ENCODE data around the gene SPTLC2.

The SPTLC2 gene

GRCh38 chr14:77557391-77557790 lies 59.0 kb downstream of the SPTLC2 start:
- TF ChIP-seq, protein P1, sequence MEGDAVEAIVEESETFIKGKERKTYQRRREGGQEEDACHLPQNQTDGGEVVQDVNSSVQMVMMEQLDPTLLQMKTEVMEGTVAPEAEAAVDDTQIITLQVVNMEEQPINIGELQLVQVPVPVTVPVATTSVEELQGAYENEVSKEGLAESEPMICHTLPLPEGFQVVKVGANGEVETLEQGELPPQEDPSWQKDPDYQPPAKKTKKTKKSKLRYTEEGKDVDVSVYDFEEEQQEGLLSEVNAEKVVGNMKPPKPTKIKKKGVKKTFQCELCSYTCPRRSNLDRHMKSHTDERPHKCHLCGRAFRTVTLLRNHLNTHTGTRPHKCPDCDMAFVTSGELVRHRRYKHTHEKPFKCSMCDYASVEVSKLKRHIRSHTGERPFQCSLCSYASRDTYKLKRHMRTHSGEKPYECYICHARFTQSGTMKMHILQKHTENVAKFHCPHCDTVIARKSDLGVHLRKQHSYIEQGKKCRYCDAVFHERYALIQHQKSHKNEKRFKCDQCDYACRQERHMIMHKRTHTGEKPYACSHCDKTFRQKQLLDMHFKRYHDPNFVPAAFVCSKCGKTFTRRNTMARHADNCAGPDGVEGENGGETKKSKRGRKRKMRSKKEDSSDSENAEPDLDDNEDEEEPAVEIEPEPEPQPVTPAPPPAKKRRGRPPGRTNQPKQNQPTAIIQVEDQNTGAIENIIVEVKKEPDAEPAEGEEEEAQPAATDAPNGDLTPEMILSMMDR (IDR thresholded peaks at IDR 0.05; ENCODE audit: insufficient read depth, low read length), result no peak
- TF ChIP-seq, protein P2, sequence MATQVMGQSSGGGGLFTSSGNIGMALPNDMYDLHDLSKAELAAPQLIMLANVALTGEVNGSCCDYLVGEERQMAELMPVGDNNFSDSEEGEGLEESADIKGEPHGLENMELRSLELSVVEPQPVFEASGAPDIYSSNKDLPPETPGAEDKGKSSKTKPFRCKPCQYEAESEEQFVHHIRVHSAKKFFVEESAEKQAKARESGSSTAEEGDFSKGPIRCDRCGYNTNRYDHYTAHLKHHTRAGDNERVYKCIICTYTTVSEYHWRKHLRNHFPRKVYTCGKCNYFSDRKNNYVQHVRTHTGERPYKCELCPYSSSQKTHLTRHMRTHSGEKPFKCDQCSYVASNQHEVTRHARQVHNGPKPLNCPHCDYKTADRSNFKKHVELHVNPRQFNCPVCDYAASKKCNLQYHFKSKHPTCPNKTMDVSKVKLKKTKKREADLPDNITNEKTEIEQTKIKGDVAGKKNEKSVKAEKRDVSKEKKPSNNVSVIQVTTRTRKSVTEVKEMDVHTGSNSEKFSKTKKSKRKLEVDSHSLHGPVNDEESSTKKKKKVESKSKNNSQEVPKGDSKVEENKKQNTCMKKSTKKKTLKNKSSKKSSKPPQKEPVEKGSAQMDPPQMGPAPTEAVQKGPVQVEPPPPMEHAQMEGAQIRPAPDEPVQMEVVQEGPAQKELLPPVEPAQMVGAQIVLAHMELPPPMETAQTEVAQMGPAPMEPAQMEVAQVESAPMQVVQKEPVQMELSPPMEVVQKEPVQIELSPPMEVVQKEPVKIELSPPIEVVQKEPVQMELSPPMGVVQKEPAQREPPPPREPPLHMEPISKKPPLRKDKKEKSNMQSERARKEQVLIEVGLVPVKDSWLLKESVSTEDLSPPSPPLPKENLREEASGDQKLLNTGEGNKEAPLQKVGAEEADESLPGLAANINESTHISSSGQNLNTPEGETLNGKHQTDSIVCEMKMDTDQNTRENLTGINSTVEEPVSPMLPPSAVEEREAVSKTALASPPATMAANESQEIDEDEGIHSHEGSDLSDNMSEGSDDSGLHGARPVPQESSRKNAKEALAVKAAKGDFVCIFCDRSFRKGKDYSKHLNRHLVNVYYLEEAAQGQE (IDR thresholded peaks at IDR 0.05; ENCODE audit: insufficient replicate concordance, low read depth), result no peak
- no peak for TF ChIP-seq SPI1 (IDR thresholded peaks at IDR 0.05; ENCODE audit: borderline replicate concordance, low read depth)
- no peak for TF ChIP-seq POLR2AphosphoS5 (IDR thresholded peaks at IDR 0.05; ENCODE audit: low read depth)
- no peak for TF ChIP-seq GABPA (IDR thresholded peaks at IDR 0.05; ENCODE audit: low read depth)
- Histone ChIP-seq H3K4me3 (replicated peaks; ENCODE audit: insufficient read depth, low read length) (no peak overlapping the region), H3K27me3 (ENCODE audit: insufficient read depth, poor library complexity, severe bottlenecking) (no peaks in the 10 kb centered on the region), H3K27ac (replicated peaks) (no peak overlapping the region)
- DNase-seq (ENCODE audit: low read depth in 1 of 2, low spot score in 1 of 2), result no peak

DNA sequence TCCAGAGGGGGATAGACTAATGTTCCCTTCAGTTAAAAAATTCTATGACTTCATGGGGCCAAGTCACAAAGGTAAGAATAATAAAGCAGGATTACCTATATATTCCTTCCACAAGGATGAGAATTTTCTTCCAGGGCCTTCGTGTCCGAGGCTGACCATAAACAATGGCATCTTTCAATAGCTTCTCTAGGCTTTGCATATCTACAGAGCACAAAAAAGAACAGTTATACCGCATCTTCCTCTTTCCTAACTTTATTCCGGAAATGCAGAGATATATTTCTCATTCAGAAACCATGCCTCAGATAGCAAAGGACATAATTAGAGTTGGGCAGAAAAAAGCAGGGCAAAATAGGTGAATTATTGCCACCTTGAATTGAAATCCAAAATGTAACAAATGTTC lies 59.5 kb downstream of the SPTLC2 start:
- TF ChIP-seq, protein P1 (IDR thresholded peaks at IDR 0.05; ENCODE audit: insufficient read depth, low read length), result no peak
- no peak for TF ChIP-seq POLR2AphosphoS5 (IDR thresholded peaks at IDR 0.05; ENCODE audit: low read depth)
- TF ChIP-seq, protein P2 (IDR thresholded peaks at IDR 0.05; ENCODE audit: insufficient replicate concordance, low read depth), result no peak
- TF ChIP-seq GABPA (IDR thresholded peaks at IDR 0.05; ENCODE audit: low read depth), result no peak
- no peaks in the 10 kb centered on the region for H3K27me3 ChIP-seq (ENCODE audit: insufficient read depth, poor library complexity, severe bottlenecking)
- H3K27ac ChIP-seq (replicated peaks), result no peak overlapping the region
- H3K4me3 ChIP-seq (replicated peaks; ENCODE audit: insufficient read depth, low read length), result no peak overlapping the region
- DNase-seq (ENCODE audit: low read depth in 1 of 2, low spot score in 1 of 2), result no peak

- Histone ChIP-seq H3K27ac (replicated peaks) (no peak overlapping the region), H3K27me3 (ENCODE audit: insufficient read depth, poor library complexity, severe bottlenecking) (no peaks in the 10 kb centered on the region), H3K4me3 (replicated peaks; ENCODE audit: insufficient read depth, low read length) (no peak overlapping the region)
- no peak for DNase-seq (ENCODE audit: low read depth in 1 of 2, low spot score in 1 of 2)
- no peak for TF ChIP-seq GABPA (IDR thresholded peaks at IDR 0.05; ENCODE audit: low read depth)
- TF ChIP-seq, protein P2 (IDR thresholded peaks at IDR 0.05; ENCODE audit: insufficient replicate concordance, low read depth), result no peak
- no peak for TF ChIP-seq POLR2AphosphoS5 (IDR thresholded peaks at IDR 0.05; ENCODE audit: low read depth)
- TF ChIP-seq, protein P1 (IDR thresholded peaks at IDR 0.05; ENCODE audit: insufficient read depth, low read length), result no peak
- TF ChIP-seq SPI1 (IDR thresholded peaks at IDR 0.05; ENCODE audit: borderline replicate concordance, low read depth), result no peak
These were observed 61.4 kb downstream of the SPTLC2 start for GRCh38 chr14:77554816-77555599.

Data from HL-60 (cell line).